Hypothalamus (tissue), 51 donors: ENCODE measurements around the gene DENND5A.
"Not testable (repeated sequence)": the region's sequence is repeated elsewhere in the genome, so short reads cannot be mapped to it uniquely, and the experiment has no call there.

Experiments
- DNase-seq, 51 donors: peaks; one replicate each; lab custom pipeline; 2025; lab: John Stamatoyannopoulos, UW

The DENND5A gene

DNA sequence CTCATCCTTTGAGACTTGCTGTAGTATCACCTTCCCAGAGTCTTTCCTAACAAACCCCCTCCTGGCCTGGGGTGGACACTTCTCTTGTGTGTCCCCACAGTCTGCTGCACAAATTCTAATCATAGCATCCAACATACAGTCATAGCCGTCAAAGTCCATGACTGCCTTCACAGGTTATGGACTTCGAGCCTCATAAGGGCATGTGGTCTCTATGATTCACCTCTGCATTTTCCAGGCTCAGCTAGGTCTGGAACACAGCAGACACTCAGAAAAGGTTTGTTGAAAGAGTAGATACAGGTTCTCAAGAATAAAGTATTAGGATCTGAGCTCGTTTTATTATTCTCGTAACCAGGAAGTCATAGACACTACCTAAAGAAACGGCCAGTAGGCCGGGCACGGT is 160.6 kb downstream of the DENND5A start:
- no peak for DNase-seq

DNA sequence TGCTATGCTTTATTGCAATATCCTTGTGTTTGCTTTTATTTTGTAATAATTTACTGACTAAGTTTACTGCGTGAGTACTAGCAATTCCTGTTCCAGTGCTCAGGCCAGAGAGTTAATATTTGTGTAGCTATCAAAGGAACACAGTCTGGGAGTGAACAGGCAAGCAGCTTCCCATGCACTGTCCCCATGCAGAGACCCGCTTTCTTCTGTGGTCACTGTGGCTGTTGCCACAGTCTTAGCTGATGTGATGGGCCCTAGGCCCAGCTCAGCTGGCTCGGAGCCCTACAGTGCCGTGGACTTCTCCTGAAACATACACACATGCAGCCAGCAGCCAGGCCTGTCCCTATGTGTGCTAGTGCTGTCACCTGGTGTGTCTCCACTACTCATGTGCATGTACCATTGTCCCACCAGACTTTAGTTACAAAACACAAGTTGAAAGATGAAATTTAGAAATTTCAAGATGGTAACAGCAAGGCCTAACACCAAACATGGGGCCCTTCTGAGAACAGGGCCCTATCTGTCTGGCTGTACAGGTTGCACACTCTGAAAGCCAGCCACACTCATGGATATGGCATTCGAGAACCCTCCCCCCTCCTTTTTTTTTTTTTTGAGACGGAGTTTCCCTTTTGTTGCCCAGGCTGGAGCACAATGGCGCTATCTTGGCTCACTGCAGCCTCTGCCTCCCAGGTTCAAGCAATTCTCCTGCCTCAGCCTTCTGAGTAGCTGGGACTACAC is 161.4 kb downstream of the DENND5A start:
- no peak for DNase-seq

DNA sequence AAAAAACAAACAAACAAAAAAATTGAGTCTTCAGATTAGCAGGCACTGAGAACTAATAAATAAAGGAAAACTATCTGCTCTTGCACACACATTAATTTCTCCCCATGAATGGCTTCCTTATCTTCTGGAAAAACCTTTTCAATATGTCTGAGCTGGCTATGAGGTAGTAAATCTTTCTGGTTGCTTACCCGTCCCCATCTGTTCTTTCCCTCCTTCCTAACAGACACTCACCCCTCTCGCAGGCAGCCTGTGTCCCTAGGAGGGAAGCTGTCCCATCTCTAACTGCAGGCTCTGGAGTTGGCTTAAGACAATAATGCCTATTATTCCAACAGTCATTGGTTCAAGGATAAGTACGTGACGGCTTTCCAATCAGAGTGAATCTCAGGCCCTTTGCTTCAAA is 165.5 kb downstream of the DENND5A start:
- no peak for DNase-seq

DNA sequence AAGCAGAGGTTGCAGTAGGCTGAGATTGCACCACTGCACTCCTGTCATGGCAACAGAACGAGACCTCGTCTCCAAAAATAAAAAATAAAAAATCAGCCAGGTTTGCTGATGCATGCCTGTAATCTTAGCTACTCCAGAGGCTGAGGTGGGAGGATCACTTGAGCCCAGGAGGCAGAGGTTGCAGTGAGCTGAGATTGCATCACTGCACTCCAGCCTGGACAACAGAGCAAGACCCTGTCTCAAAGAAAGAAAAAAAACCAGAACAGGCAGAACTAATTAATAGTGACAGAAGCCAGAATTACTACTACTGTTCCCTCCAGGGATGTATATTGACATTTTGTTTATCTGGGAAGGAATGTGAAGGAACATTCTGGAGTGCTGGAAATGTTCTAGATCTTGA is 166.7 kb downstream of the DENND5A start:
- not testable (repeated sequence) for DNase-seq

DNA sequence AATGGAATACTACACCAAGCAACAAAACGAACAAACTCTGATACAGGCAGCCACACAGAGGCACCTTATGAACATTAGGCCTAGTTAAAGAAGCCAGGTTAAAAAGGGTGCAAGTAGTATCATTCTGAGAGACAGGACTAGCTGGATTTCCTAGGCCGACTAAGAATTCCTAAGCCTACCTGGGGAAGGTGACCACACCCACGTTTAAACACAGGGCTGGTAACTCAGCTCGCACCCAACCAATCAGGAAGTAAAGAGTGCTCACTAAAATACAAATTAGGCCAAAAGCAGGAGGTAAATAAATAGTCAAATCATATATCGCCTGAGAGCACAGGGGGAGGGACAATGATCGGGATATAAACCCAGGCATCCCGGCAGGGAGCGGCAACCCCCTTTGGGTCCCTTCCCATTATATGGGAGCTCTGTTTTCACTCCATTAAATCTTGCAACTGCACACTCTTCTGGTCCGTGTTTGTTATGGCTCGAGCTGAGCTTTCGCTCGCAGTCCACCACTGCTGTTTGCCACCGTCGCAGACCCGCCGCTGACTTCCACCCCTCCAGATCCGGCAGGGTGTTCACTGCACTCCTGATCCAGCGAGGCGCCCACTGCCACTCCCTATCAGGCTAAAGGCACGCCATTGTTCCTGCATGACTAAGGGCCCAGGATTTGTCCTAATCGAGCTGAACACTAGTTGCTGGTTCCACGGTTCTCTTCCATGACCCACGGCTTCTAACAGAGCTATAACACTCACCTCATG is 167.8 kb downstream of the DENND5A start:
- not testable (repeated sequence) for DNase-seq

DNA sequence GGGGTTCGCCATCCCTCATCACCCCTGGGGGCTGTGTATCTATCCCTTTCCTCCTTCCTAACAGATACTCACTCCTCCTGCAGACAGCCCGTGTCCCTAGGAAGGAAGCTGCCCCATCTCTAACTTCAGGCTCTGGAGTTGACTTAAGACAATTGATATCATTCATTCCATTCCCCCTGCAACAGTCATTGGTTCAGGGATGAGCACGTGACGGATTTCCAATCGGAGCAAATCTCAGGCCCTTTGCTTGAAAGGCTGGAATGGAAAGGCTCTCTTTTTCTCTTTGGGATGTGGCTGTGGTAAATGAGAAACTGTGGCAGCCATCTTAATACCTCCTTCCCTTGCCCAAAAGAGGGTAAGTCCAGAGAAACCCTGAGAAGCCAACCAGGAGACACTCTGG is 168.7 kb downstream of the DENND5A start:
- no peak for DNase-seq

DNA sequence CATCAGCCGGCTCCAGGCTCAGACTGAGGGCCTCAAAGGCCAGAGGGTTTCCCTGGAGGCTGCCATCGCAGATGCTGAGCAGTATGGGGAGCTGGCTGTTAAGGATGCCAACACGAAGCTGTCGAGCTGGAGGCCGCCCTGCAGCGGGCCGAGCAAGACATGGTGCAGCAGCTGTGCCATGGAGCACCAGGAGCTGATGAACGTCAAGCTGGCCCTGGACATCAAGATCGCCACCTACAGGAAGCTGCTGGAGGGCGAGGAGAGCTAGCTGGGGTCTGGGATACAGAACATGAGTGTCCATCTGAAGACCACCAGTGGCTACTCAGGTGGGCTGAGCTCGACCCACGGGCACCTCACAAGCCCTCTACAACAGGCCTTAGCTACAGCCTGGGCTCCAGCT is 169.7 kb downstream of the DENND5A start:
- DNase-seq, result no peak

DNA sequence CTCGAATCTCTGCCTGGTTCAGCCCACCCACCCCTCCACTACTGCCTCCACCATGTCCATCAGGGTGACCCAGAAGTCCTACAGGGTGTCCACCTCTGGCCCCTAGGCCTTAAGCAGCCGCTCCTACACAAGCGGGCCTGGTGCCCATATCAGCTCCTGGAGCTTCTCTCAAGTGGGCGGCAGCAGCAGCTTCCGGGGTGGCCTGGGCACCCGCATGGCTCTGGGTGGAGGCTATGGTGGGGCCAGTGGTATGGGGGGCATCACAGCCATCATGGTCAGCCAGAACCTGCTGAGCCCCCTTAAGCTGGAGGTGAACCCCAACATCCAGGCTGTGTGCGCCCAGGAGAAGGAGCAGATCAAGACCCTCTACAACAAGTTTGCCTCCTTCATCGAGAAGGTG is 170.7 kb downstream of the DENND5A start:
- DNase-seq, result no peak

DNA sequence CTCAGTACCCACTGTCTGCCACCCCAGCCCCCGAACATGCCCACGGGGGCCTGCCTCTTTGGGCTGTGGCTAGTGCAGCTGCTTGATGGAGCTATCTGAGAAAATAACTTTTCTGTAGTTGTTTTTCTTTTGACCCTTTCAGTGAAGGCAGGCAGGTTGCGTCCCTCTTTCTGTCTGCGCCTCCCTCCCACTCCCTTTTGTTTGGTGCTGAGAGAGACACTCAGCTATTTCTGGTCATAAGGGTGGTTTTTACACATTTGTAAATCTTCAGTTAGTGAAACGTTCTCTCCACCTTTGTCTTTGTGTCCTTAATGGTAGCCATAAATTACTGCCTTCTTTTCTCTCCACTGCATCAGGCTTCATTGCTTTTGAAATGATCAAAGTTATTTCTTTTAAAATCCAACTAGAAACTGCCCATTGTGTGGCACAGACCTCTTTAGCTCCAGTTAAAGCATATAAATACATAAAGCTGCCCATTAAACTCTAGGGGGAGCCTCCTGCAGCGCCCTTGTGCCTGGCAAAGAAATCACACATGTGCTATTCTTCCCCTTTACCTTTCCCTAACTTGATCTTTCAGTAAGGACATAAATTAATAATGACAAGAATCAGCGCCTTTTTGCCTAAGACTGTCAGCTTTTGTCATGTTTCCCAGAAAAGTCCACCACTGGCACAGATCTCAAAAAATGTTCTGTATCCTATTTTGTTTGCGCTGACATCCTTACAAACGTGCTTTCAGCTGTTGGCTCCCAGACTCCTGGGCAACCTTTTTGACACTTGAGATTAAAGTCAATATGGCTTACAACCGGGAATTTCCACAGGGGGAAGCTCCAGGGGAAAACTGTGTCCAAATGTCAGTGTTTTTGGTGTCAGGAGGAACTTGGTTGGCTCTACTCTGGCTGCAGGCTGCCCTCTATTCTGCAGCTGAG is 172.0 kb downstream of the DENND5A start:
- no peak for DNase-seq

DNA sequence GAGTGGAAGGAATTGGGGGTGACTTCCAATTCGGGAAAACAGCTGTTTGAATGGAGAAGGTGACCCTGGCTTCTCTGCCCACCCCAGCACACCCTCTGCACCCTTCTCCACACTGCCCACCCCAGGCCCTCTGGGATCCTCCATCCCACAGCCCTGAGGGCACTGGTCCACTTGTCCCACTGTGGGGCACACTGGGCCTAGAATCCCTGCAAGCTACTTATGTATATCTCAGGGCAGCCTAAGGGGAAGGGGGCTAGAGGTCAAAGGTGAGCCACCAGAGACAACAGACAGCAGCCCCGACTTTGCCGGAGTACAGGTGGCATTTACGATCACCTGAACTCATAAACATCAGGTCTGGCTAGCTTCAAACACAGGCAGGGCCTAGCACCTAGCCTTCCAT is 173.1 kb downstream of the DENND5A start:
- DNase-seq, result no peak

DNA sequence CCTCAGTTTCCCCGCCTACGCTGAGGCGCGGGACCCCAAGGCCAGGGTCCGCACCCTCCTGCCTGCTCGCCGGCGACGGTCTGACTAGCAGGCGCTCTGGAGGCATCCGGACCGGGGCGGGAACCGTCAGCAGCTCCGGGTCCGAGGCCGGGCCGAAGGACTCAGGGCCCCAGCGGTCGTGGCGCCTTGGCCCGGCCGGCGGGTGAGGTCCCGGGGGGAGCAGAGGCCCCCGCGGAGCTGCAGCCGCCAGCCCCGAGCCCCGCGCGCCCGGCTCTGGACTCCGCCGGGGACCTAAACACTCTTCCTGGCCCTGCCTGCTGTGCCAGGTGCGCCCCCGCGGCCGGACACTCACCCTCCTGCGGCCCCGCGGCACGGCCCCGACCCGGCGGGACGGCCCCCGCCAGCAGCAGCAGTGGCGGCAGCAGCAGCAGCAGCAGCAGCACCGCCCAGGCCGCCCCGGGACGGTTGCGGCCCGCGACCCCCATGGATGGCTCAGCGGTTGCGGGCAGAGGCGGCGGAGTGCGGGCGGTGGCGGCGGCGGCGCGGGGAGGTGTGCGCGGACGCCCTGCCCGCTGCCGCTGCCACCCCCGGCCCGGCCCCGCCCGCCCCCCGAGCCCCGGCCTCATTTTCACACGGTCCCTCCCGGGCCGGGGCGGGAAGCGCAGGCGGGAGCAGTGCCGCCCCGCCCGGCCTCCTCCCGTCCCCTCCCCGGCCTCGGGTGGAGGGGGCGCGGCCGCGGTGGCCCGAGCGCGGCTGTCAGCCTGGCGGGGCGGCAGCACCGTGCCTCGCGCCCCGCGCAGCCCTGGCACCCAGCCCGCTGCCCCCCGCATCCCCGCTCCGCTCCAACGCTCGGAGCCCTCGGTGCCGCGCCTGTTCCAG is 173.9 kb downstream of the DENND5A start, which contains the start of gene SCUBE2:
SCUBE2 (minus strand) TSS at position 556 of the 879 bp plus-strand sequence; CDS start at position 485, 71 bp downstream.
- DNase-seq, result peak in 1 of 51 donors; percentile 14

DNA sequence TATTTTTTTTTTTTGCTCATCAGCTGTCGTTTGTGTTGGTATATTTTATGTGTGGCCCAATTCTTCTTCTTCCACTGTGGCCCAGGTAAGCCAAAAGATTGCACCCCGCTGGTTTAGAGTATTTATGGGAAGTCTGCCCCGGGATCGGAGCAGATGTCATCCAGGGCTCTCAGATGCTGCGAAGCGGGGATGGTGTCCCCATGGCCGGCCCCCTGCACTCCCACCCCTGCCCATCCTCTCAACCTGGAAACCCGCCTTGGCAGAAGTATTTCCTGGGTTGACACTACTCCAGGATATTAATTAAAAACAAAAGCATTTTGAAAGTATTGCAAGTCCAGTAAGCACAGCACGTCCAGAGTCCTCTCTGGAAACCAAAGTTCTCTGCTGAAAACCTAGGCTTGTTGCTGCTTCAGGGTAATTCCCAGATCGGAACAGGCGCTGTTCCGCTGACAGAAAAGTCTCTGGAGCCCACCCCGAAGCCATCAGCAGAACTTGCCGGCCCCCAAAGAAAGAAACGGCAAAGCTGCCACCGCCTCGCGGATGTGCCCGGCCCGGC is 174.6 kb downstream of the DENND5A start:
- DNase-seq, result no peak

DNA sequence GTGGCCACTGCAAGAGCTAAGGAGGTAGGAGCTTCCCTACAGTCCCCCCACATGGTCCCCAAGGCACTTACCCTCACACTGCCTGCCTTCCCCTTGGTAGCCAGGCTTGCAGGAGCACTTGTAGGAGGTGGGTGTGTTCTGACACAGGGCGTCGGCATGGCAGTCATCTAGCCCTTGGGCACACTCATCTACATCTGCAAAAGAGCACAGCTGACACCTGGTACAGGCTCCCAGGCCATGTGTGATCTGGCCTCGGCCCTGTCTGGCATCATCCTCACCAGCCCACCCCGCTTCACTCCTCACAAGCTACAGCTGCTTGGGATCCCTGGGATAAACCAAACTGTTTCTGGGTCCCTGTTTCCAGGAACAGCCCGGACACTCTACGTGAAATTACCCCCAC is 175.5 kb downstream of the DENND5A start:
- no peak for DNase-seq

DNA sequence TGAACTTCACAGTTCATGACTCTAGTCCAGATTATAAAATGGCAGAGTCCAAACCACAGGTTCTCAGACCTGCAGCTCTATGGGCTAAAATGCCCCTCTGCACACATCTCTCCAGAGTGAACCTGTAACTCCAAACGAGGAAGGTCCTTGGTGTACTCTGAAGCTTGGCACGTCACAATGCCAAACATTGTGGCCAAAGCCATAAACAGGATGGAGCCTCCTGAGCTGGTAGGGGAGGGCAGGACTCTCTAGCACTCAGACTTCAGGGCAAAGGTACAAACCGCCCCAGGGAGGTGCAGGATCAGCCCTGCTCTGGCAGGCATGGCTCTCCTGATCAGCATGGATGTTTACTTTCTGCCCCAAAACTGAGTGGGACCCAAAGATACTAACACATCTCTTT is 176.1 kb downstream of the DENND5A start:
- no peak for DNase-seq
